IMR-90 (cell line): ENCODE data around the gene CBX8. TPM values are rescaled to one million over a fixed set of nuclear protein-coding genes. Genes with fewer than 3 reads are reported as not detected.
A peak's percentile ranks its signal among the peaks of the same experiment; 100 is the strongest.

Source experiments
- ATAC-seq: fragments of 200-7000 bp; cut with Tn5 transposase; 2 replicates; pipeline ENCODE4 v1.9.1; 2020; ENCODE audit warnings: low read depth, mild to moderate bottlenecking, moderate library complexity
- BruUV-seq: library from RNA; stranded (reverse); fragments of 400-500 nt; replicated peaks from 2 replicates; lab custom pipeline; 2021; lab: Mats Ljungman, UMichigan
- CTCF ChIA-PET: fragments of 300-600 bp; formaldehyde crosslinking; extraction: SDS; loops from one replicate; lab custom pipeline; 2021; ENCODE audit warnings: antibody characterized with exemption; lab: Yijun Ruan, JAX
- POLR2A ChIA-PET: fragments of 300-600 bp; sonication (Branson Sonifier 250); formaldehyde crosslinking; loops from one replicate; lab custom pipeline; 2022; ENCODE audit warnings: antibody characterized with exemption; ENCODE audit not compliant: unreplicated experiment; lab: Charles Lee
- DNase-seq: peaks from one replicate; pipeline ENCODE4 v3.0.0; 2013
- H2AFZ ChIP-seq: replicated peaks from 2 replicates; pipeline ENCODE3; 2013; ENCODE audit warnings: low read length, mild to moderate bottlenecking; ENCODE audit not compliant: poor library complexity
- H2AK5ac ChIP-seq: 2 replicates; pipeline ENCODE4 v1.6.1; 2013; ENCODE audit warnings: low read depth, low read length, inconsistent platforms
- H2AK9ac ChIP-seq: replicated peaks from 2 replicates; pipeline ENCODE3; 2013; ENCODE audit warnings: mild to moderate bottlenecking, low read depth, low read length, moderate library complexity; ENCODE audit not compliant: poor library complexity
- H2BK120ac ChIP-seq: 2 replicates; pipeline ENCODE4 v1.6.1; 2013; ENCODE audit warnings: low read depth, low read length, inconsistent platforms
- H2BK15ac ChIP-seq: 3 replicates; pipeline ENCODE4 v1.6.1; 2013; ENCODE audit warnings: low read depth, low read length, inconsistent platforms
- H2BK20ac ChIP-seq: 2 replicates; pipeline ENCODE4 v1.6.1; 2013; ENCODE audit warnings: low read depth, mild to moderate bottlenecking, inconsistent platforms, low read length, moderate library complexity
- H2BK5ac ChIP-seq: 2 replicates; pipeline ENCODE4 v1.6.1; 2013; ENCODE audit warnings: mild to moderate bottlenecking, low read depth, low read length, inconsistent platforms; ENCODE audit not compliant: poor library complexity, severe bottlenecking
- H3K14ac ChIP-seq: replicated peaks from 2 replicates; pipeline ENCODE4 v1.6.1; 2013; ENCODE audit warnings: low read depth, low read length, inconsistent platforms
- H3K18ac ChIP-seq: 2 replicates; pipeline ENCODE4 v1.6.1; 2013; ENCODE audit warnings: low read depth, low read length, control low read depth
- H3K23ac ChIP-seq: 2 replicates; pipeline ENCODE4 v1.6.1; 2013; ENCODE audit warnings: low read depth, low read length, inconsistent platforms
- H3K27ac ChIP-seq: 2 replicates; pipeline ENCODE4 v1.5.1; 2013; ENCODE audit warnings: mild to moderate bottlenecking, control low read depth, low read length; ENCODE audit not compliant: insufficient read depth
- H3K27me3 ChIP-seq: 2 replicates; pipeline ENCODE4 v1.6.1; 2013; ENCODE audit warnings: low read length; ENCODE audit not compliant: control insufficient read depth, insufficient read depth
- H3K36me3 ChIP-seq: 2 replicates; pipeline ENCODE4 v1.6.1; 2013; ENCODE audit warnings: low read length, mixed read lengths; ENCODE audit not compliant: control insufficient read depth, insufficient read depth
- H3K4ac ChIP-seq: 2 replicates; pipeline ENCODE4 v1.6.1; 2013; ENCODE audit warnings: low read depth, low read length, inconsistent platforms
- H3K4me1 ChIP-seq: 2 replicates; pipeline ENCODE4 v1.6.1; 2013; ENCODE audit warnings: low read length, mixed read lengths; ENCODE audit not compliant: control insufficient read depth, insufficient read depth
- H3K4me2 ChIP-seq: 2 replicates; pipeline ENCODE4 v1.6.1; 2013; ENCODE audit warnings: low read depth, mild to moderate bottlenecking, control low read depth, low read length, moderate library complexity
- H3K4me3 ChIP-seq: 2 replicates; pipeline ENCODE4 v1.5.1; 2013; ENCODE audit warnings: low read depth, mild to moderate bottlenecking, control low read depth, low read length, moderate library complexity; ENCODE audit not compliant: insufficient read depth
- H3K56ac ChIP-seq: 2 replicates; pipeline ENCODE4 v1.6.1; 2013; ENCODE audit warnings: low read length, inconsistent platforms; ENCODE audit not compliant: insufficient read depth; ENCODE audit errors: extremely low read depth
- H3K79me1 ChIP-seq, 2 experiments: 2 replicates each; pipeline ENCODE4 v1.6.1; 2013; ENCODE audit warnings: low read length in 2 of 2, inconsistent platforms in 1 of 2, low read depth in 1 of 2
- H3K9ac ChIP-seq: 2 replicates; pipeline ENCODE4 v1.6.1; 2013; ENCODE audit warnings: low read depth, low read length, control low read depth
- H3K9me1 ChIP-seq: 2 replicates; pipeline ENCODE4 v1.6.1; 2013; ENCODE audit warnings: low read length, inconsistent platforms; ENCODE audit not compliant: insufficient read depth
- H3K9me3 ChIP-seq: 2 replicates; pipeline ENCODE4 v1.6.1; 2013; ENCODE audit warnings: low read length; ENCODE audit not compliant: control insufficient read depth, insufficient read depth
- H4K20me1 ChIP-seq: 2 replicates; pipeline ENCODE4 v1.6.1; 2013; ENCODE audit warnings: low read length, inconsistent platforms; ENCODE audit not compliant: insufficient read depth
- H4K5ac ChIP-seq: 2 replicates; pipeline ENCODE4 v1.6.1; 2013; ENCODE audit warnings: mild to moderate bottlenecking, low read depth, low read length, control low read depth
- H4K8ac ChIP-seq, 2 experiments: 2 replicates each; pipeline ENCODE4 v1.6.1; 2013; ENCODE audit warnings: low read depth in 2 of 2, low read length in 2 of 2, control low read depth in 1 of 2, inconsistent platforms in 1 of 2
- H4K91ac ChIP-seq: 2 replicates; pipeline ENCODE4 v1.6.1; 2013; ENCODE audit warnings: low read depth, low read length, inconsistent platforms; ENCODE audit not compliant: insufficient read depth
- CHD1 ChIP-seq: IDR thresholded peaks from 2 replicates; pipeline ENCODE4 v1.6.1; 2012; ENCODE audit warnings: low read depth, low read length, improper control_type of control experiment
- CTCF ChIP-seq: conservative IDR thresholded peaks from 2 replicates; pipeline ENCODE4 v1.5.1; 2012; ENCODE audit warnings: mild to moderate bottlenecking, low read depth, low read length, improper control_type of control experiment
- MAFK ChIP-seq: IDR thresholded peaks from 2 replicates; pipeline ENCODE4 v1.6.1; 2012; ENCODE audit warnings: low read depth, low read length, improper control_type of control experiment
- MAZ ChIP-seq: IDR thresholded peaks from 2 replicates; pipeline ENCODE4 v1.6.1; 2012; ENCODE audit warnings: low read depth, mild to moderate bottlenecking, low read length, improper control_type of control experiment, moderate library complexity, borderline replicate concordance
- MXI1 ChIP-seq: IDR thresholded peaks from 2 replicates; pipeline ENCODE4 v1.6.1; 2012; ENCODE audit warnings: low read depth, mild to moderate bottlenecking, low read length, moderate library complexity, borderline replicate concordance
- NFE2L2 ChIP-seq: fragments of 150-350 bp; IDR thresholded peaks from 2 replicates; pipeline ENCODE4 v1.6.1; 2016; ENCODE audit warnings: low read depth, mild to moderate bottlenecking, low read length
- RAD21 ChIP-seq: IDR thresholded peaks from 2 replicates; pipeline ENCODE4 v1.6.1; 2012; ENCODE audit warnings: low read length, improper control_type of control experiment
- RCOR1 ChIP-seq: IDR thresholded peaks from 2 replicates; pipeline ENCODE4 v1.6.1; 2012; ENCODE audit warnings: mild to moderate bottlenecking, low read length, improper control_type of control experiment; ENCODE audit not compliant: insufficient replicate concordance
- RFX5 ChIP-seq: IDR thresholded peaks from 2 replicates; pipeline ENCODE4 v1.8.0; 2012; ENCODE audit warnings: low read depth, mild to moderate bottlenecking, low read length, moderate library complexity
- WGBS, 2 experiments: methylation state at CpG; one replicate each; pipeline versions ENCODE4 v1.1.5 to v1.1.7; 2013; ENCODE audit warnings: missing lambda C conversion rate in 2 of 2; ENCODE audit not compliant: insufficient read length in 1 of 2; ENCODE audit errors: extremely low coverage in 2 of 2; 5-methylcytosine and 5-hydroxymethylcytosine counted together
- dilution Hi-C: fragments of 300-500 bp; cut with HindIII; formaldehyde crosslinking; loops from one replicate; pipeline ENCODE4 v1.14.3; 2018; ENCODE audit warnings: low sequenced_read_pairs; ENCODE audit not compliant: unreplicated experiment
- in situ Hi-C: fragments of 300-500 bp; cut with MboI; formaldehyde crosslinking; loops from 3 replicates; pipeline ENCODE4 v1.14.3; 2019; ENCODE audit warnings: low sequenced_read_pairs, inconsistent platforms, mixed read lengths
- intact Hi-C: fragments of 100-400 bp; cut with micrococcal nuclease; formaldehyde crosslinking; loops from 2 replicates; pipeline ENCODE4 v1.10.0; 2022
- polyA plus RNA-seq, 3 experiments: library from polyadenylated mRNA; depleted of rRNA; stranded (reverse); fragments of >200 nt; gene quantifications; 2 replicates each; pipeline ENCODE4 v1.2.3, GENCODE V29; 2012; ENCODE audit warnings: low replicate concordance in 1 of 3
- total RNA-seq: library from RNA; depleted of rRNA; stranded (reverse); fragments of >200 nt; gene quantifications from 2 replicates; pipeline ENCODE4 v1.2.3, GENCODE V29; 2012
- TF ChIP-seq, protein P1 (sequence below): fragments of 150-350 bp; IDR thresholded peaks from 2 replicates; pipeline ENCODE4 v1.6.1; 2017; ENCODE audit warnings: mild to moderate bottlenecking, antibody characterized with exemption, low read length, low read depth

CBX8 gene
- total and polyA plus RNA-seq, 2 of the 4 experiments (the other 2 are of a cell fraction), result 3.2 to 5.4 TPM

DNA sequence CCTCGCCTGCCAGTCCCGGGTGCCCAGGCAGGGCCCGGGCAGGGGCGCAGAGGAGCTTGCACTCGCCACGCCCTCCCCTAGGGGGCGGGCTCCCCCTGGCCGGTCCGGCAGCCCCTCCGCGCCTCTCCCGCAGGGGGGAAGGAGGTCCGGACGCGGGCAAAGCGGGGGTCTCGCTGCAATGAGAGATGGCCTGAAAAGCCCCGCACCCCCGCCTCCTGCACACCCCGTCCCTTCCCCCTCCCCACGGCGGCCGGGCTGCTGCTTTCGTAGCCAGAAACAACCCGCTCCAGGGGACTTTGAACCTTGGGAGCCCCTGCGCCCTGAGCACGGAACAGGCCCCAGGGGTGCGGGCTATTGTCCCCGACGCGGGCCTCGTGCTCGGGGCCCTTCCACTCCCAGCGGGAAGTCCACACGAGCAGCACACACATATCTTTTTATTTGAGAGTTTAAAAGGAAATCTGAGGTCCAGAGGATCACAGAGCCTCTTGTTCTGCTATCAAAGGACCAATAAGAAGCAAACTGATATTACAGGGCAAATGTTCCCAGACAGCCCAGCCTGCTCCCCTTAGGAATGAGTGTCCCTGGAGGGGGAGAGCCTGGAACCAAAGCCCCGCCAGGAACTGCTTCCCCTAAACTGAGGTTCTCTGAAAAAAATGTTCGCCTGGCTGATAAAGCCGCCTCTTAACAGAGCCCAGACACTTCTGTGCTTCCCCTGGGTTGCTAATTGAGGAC lies 48.2 kb upstream of the CBX8 start:
- Histone ChIP-seq H3K4ac (no peak overlapping the region), H3K79me1 (no peaks in the 10 kb centered on the region), H4K8ac (no peak overlapping the region; a peak in 1 of 4 replicates), H2AK5ac (no peak overlapping the region), H3K9me1 (no peaks in the 10 kb centered on the region; the same call in 1 of the 2 replicates), H3K36me3 (no peaks in the 10 kb centered on the region), H3K4me1 (peaks cover 10% of the 10 kb centered on the region), H4K5ac (no peak overlapping the region), H2BK5ac (no peak overlapping the region), H4K91ac (no peak overlapping the region), H2AK9ac (no peak overlapping the region), H3K56ac (no peak overlapping the region), H2AFZ (peak overlapping the region; percentile 64), H3K4me2 (no peak overlapping the region; the same call in 1 of the 2 replicates), H4K20me1 (no peaks in the 10 kb centered on the region), H3K23ac (no peak overlapping the region), H3K9ac (no peak overlapping the region), H3K9me3 (peaks cover 6% of the 10 kb centered on the region; the same call in 1 of the 2 replicates), H2BK20ac (no peak overlapping the region), H2BK15ac (no peak overlapping the region), H3K27ac (no peak overlapping the region), H3K4me3 (no peak overlapping the region), H3K14ac (no peak overlapping the region), H3K27me3 (peaks cover 38% of the 10 kb centered on the region), H3K18ac (no peak overlapping the region), H2BK120ac (no peak overlapping the region)
- DNase-seq (no peak), ATAC-seq (peak; percentile 58)
- intact Hi-C loops, result no loop called here
- ChIA-PET CTCF (interaction anchor here (1.2 kb wide), 2 partner anchors 10 to 163 kb away, joined by 3 to 4 read pairs; no protein-coding TSS in a partner anchor), POLR2A (no interaction called here)
- dilution Hi-C loops, result no loop called here
- no CpG with 5 or more reads among the region's 38 CpGs for WGBS, 2 experiments
- no TSS peak for BruUV-seq
- peak; percentile 54 for TF ChIP-seq CTCF
- TF ChIP-seq MAFK, result no peak
- TF ChIP-seq CHD1, result no peak
- TF ChIP-seq, protein P1, sequence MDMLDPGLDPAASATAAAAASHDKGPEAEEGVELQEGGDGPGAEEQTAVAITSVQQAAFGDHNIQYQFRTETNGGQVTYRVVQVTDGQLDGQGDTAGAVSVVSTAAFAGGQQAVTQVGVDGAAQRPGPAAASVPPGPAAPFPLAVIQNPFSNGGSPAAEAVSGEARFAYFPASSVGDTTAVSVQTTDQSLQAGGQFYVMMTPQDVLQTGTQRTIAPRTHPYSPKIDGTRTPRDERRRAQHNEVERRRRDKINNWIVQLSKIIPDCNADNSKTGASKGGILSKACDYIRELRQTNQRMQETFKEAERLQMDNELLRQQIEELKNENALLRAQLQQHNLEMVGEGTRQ, result no peak
- no peak for TF ChIP-seq RFX5
- TF ChIP-seq NFE2L2, result no peak
- TF ChIP-seq MAZ, result peak; percentile 65; the same call in 1 of the 2 replicates
- no peak for TF ChIP-seq RCOR1
- no peak for TF ChIP-seq MXI1
- peak; percentile 41 for TF ChIP-seq RAD21
- in situ Hi-C loops, result loop anchor here (10.0 kb wide), 1 partner anchor 140 kb away; no protein-coding TSS in a partner anchor
